Bronchial smooth muscle cell (primary cell): Measurements from ENCODE around the gene SH3RF2. TPM values are rescaled to one million over a fixed set of nuclear protein-coding genes. Genes with fewer than 3 reads are reported as not detected.

Source experiments
- total RNA-seq: library from RNA; depleted of rRNA; stranded (reverse); fragments of >200 nt; gene quantifications from 2 replicates; pipeline ENCODE4 v1.2.1, GENCODE V29; 2014

SH3RF2 gene, protein sequence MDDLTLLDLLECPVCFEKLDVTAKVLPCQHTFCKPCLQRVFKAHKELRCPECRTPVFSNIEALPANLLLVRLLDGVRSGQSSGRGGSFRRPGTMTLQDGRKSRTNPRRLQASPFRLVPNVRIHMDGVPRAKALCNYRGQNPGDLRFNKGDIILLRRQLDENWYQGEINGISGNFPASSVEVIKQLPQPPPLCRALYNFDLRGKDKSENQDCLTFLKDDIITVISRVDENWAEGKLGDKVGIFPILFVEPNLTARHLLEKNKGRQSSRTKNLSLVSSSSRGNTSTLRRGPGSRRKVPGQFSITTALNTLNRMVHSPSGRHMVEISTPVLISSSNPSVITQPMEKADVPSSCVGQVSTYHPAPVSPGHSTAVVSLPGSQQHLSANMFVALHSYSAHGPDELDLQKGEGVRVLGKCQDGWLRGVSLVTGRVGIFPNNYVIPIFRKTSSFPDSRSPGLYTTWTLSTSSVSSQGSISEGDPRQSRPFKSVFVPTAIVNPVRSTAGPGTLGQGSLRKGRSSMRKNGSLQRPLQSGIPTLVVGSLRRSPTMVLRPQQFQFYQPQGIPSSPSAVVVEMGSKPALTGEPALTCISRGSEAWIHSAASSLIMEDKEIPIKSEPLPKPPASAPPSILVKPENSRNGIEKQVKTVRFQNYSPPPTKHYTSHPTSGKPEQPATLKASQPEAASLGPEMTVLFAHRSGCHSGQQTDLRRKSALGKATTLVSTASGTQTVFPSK
- total RNA-seq = 0.09 and 0.79 TPM in 2 replicates

DNA sequence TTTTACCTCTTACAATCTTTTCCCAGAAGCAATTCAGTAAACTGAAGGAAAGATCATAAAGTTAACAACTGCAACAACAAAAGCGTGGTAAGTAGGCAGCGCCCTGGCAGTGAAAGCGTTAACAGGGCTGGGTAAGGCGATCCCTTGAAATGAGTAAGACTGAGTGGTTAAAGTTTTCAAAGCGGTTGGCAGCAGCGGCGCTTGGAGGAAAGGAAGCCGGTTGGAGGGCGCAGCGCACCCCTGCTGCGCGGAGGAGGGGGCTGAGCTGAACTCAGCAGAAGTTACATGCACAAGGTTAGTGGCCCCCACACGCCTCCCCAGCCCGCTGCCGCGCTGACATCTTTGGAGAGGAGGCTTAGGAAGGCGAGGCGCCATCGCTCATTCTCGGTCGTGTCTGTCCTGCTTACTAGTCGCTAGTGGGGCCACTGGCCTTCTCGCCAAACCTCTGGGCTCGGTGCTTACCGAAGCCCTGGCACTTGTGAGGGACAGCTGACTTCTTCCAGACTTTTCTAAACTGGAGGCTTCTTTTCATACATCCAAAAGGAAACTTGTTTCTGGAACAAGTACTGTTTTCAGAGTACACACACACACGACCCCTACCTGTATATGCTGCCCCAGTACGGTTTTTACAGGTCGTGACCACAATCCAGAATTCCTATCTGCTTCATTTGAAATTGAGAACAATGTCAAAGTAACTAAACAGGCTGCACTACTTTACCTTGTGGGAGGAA lies at the start of gene SH3RF2:
Gene SH3RF2, plus strand, starts transcription at position 178 of the 731 bp plus-strand sequence. CDS start 1,351 bp downstream, outside the sequence.

DNA sequence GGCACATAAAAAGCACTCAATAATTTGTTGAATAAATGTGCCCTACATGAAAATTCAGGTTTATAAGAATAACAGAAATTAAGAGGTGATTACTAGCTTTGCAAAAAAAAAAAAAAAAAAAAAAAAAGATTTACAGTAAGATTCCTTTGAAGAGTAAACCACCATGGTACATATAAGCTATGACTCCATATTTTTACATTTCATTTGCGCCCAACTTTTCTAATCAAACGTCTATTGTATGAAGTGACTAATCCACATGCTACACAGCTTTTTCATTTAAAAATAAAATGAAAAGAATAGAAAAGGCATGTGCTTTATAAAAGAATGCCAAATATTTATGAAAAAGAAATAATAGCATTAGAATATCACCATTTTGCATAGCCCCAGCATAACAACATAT lies 169.1 kb downstream of the SH3RF2 start, which contains the start of gene PLAC8L1:
Gene PLAC8L1, minus strand, starts transcription at position 101 of the 400 bp plus-strand sequence. CDS start 1,266 bp downstream, outside the sequence.

Other genes with a start within 250 kb of the SH3RF2 start
- 10.9 and 19.7 TPM in 2 replicates for gene PRELID2, start 101.2 kb upstream of the SH3RF2 start, total RNA-seq
- not detected in 2 replicates for gene GRXCR2, start 63.6 kb upstream of the SH3RF2 start, total RNA-seq
- gene PLAC8L1, start 169.0 kb downstream of the SH3RF2 start, total RNA-seq = 0.17 TPM in 1 of 2 replicates, not detected in the other
- 90.3 and 96.5 TPM in 2 replicates for gene LARS1, start 246.1 kb downstream of the SH3RF2 start, total RNA-seq